ENCODE results near the gene TRABD.

GRCh38 chr22:50205781-50206569 is 20.3 kb downstream of the TRABD start:
- TF ChIP-seq POLR2A (IDR thresholded peaks at IDR 0.05) (no peak), EP300 (IDR thresholded peaks at IDR 0.05) (no peak)
